GM21381 (cell line): ENCODE measurements around the gene UBQLN3.

Experiments used
- ATAC-seq: cut with Tn5 transposase; IDR thresholded peaks from one replicate; pipeline ENCODE4 v1.9.1; 2021; ENCODE audit warnings: mild to moderate bottlenecking, moderate library complexity; ENCODE audit not compliant: unreplicated experiment

Gene UBQLN3

DNA sequence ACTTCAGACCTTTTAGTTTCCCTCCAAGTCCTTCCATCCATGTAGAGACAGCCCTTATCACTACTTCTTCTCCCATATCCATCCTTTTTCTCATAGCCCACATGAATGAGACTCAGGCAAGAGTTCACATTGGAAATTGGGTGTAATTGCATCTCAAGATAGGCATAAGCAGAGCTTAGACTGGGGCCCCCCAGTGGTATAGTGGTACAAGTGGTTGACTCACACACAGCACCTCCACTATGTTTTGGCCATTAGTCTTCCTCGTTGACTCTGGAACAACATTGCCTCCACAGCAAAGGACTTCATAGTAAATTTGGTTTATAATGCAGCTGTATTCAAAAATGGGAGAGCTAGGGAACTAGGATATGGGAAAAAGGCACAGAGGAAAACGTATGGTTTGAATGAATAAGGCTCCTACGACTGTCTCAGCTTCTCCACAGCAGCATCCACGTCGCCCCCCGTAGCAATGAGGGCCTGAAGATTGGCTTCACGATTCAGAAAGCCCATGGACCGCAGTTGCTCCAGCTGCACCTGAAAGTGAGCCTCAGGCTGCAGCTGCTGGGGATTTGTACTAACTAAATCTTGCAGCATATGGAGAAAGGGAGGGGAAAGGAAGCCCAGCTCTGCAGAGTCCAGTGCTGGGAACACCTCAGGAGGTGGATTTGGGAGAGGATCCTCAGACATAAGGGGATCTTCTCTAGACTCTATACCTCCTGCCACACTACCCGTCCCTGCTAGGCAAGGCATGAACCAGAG lies 2.4 kb downstream of the UBQLN3 start:
- ATAC-seq = no peak

DNA sequence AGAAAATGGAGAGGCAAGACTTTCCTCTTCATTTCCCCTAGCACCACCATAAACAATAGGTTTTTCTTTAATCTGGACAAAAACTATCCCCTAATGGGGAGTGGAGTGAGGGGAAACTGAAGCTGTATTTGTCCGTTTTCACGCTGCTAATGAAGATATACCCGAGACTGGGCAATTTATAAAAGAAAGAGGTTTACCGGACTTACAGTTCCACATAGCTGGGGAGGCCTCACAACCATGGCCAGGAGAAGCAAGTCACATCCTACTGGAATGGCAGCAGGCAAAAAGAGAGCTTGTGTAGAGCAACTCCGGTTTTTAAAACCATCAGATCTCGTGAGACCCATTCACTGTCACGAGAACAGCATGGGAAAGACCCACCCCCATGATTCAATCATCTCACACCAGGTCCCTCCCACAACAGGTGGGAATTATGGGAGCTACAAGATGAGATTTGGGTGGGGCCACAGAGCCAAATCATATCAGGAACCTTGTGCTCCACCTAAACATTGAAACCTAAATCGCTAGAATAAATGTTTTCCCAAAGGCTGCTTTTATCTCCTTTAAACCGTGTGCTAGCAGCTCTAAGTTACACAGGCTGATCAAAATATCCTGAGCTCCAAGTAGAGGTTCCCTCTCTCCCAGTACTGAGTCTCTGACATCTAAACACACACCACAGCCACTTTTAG lies 4.3 kb downstream of the UBQLN3 start:
- no peak for ATAC-seq

DNA sequence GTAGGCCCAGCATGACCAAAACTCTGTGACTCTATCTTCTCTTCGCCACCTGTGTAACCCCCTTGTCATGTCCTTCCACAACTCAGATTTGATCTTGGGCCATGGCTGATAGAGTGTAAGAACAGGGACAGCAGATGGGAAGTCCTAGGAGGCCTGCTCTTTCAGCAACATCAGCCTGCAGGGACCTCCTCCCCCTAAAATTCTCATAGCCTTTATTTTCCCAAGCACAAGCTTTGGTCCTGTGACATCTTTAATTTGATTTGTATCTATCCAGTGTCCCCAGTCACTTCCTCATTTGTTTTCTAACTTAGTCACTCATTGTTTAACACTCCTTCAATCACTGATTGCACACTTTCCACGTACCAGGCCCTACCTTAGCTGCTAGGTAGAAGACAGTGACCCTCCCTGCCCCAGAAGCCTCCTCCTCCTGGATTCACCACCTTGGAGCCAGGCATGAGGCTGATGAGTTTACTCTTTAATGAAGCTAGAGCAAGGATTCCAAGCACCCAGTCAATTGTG lies 5.3 kb downstream of the UBQLN3 start:
- ATAC-seq = no peak

DNA sequence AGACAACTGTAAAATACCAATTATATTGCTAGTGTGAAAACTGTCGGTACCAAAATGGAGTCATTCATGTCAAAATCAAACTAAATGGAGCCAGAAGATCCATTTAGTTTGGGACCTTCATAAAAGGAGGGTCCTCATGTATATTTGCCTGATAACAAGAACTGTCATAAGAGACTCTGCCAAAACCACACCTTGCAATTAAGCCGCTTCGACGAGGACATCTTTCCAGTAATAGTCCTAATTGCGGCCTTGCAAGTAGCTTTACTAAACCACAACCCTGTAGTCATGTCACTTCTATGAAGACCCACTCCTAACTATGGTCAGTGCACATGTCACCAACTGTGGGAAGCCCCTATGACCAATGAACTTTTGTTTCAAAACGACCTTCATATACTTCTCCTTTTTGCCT lies 9.4 kb downstream of the UBQLN3 start:
- ATAC-seq = no peak

DNA sequence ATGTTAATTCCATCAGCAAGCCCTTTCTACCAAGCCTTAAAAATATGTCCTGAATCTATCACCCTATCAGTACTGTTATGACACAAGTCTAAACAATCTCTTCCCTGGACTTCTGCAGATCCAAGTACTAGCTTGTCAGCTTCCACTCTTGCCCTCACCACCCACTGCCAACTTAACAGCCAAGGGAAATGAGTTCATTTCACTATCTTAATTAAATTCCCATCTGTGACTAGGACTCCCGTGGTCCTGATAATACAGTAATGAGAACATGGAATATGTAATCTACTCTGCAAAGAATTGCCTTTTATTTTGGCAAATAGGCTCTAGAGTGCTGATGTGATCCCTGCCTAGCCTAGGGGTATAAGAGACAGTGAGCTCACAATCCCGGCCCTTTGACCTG lies 10.1 kb downstream of the UBQLN3 start:
- ATAC-seq = no peak

DNA sequence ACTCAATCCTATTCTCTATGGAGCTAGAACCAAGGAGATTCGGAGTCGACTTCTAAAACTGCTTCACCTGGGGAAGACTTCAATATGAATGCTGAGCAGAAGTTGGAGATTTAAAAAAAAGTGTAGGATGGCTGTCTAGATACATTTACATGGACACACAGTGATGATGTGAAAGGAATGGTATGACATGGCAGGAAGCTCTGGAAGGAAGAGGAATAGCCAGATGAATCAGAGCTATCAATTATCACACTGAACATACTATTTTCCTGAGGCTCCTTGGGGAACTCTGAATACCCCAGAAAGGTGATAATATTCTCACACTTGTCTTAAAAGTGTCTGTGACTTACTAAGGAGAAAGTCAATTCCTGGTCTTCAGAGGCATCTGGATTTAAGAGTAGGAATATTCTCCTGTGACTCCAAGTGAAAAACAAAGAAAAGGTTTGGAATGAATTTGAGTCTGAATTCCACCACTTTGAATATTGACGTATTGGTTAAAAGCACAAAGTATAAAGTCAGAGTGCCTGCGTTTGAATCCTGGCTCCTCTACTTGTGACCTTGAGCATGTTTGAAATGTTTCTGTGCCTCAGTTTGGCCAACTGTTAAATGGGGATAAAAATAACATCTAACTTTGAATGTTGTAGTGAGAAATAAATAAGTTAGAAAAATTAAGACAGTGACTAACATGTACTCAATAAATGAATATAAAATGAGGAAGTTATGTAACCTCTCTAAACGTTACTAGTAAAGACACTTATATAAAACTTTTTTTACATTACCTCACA lies 20.0 kb downstream of the UBQLN3 start:
- no peak for ATAC-seq

- ATAC-seq = no peak
Observed at GRCh38 chr11:5488798-5489399, 20.9 kb downstream of the UBQLN3 start.

DNA sequence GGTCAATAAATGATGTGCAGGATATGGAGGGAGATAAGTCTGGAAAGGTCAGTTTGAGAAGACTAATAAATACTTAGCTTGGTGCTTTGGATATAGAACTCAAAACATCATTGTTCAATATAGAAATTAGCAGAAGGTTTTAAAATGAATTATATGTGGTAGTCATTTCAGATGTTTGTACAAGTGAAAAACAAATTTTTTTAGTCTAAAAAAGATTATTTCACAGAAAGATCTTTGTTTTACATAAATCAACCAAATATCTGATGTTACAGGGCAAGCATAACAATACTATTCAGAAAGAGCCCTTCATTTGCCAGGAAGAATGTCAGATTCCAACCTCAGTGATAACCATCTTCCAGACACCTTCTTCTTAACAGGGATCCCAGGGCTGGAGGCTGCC lies 21.4 kb downstream of the UBQLN3 start, which contains the start of gene OR52D1:
Gene OR52D1, plus strand, starts transcription at position 301 of the 400 bp plus-strand sequence. Its CDS starts 22 bp downstream, at position 323.
- ATAC-seq = no peak

GRCh38 chr11:5486421-5486820 lies 23.3 kb downstream of the UBQLN3 start:
- no peak for ATAC-seq

DNA sequence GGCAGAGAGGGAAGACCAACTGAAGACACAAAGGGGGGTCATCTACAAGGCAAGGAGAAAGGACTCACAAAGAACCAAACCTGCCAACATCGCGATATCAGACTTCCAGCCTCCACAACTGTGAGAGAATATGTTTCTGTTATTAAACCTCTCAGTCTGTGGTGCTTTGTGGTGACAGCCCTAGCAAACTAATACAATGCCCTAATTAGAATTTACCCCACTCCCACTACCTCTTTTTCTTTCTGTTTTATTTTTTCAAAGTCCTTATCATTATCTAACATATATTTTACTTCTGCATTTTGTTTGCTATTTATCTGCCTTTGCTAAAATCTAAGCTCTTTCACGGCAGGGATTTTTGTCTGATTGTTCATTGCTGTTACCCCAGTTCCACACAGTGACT lies 23.8 kb downstream of the UBQLN3 start:
- ATAC-seq = no peak

DNA sequence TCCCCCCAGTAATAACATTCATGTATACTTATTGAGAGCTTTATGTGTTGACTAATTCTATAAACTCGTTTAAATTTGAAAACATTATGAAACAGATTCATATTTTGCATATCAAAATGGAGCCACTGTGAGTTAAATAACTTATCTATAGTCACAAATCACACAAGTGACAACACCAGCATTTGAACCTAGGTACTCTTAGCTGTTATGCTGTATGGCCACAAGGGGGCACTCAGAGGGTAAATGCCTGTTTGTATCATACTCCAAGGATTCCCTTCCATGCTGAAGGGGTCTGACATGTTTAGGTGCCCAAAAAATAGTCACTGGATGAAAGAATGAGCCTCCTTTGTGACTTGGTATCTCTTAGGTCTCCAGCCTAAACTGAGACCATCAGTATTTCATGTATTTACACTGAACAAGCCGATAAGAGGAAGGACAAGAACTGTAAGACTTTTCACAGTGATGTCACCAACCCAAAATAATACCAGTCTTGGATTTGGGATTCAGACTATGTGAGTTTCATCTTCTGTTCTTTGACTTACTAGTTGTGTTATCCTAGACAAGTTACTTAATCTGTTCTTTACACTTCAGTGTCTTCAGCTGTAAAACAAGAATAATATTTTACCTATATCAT lies 33.5 kb downstream of the UBQLN3 start:
- ATAC-seq = peak; percentile 90

DNA sequence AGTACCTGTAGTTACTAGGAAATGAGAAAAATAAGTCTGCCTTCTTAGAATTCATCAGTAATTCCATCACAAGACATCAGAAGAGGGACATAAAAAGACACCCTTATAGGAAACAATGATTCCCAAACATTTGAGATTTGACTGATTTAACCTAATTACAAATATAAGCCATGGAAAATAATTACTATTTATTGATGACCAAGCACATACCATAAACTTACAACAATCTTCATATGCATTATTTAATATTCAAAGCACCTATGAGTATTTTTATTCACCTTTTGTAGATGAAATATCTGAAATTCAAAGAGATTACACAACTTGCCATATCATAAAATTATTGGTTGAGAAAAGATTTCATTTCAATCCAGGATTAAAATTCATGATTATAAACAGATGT lies 35.8 kb downstream of the UBQLN3 start:
- ATAC-seq = no peak

GRCh38 chr11:5467527-5467926 lies 42.2 kb downstream of the UBQLN3 start:
- ATAC-seq = no peak

DNA sequence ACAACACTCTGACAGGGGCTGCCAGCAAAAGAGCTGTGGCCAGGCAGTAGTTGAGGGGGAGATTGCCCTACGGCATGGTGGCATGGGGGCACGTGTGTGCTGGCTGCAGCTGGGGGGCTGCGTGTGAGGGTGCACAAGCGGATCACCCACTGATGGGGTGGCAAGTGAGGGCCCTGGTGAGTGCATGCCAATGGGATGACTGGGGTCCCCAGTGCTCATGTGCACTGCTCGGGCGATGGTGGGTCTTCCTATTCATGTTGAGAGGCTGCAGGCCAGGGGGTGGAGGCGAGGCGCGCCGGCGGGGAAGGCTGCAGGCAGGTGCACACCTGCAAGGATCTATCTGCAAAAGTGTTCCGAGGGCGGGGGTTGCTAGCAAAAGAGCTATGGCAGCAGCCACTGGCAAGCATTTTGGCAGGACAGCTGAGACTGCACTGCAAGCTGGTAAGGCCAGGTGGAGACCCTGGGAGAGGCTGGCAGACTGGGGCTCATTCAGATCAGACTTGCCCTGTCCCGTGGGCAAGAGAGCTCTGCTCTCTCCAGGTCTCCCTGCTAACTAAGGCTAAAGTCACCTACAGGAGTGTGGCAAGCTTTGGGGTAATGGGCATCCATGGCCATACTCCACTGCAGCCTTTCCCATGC lies 48.7 kb downstream of the UBQLN3 start:
- no peak for ATAC-seq
